Endothelial cell of umbilical vein (primary cell): ENCODE data around the gene TENT4A. TPM values are rescaled to one million over a fixed set of nuclear protein-coding genes. Genes with fewer than 3 reads are reported as not detected.

Source experiments
- BruUV-seq: library from RNA; stranded (reverse); fragments of 400-500 nt; replicated peaks from 2 replicates; lab custom pipeline; 2021; lab: Mats Ljungman, UMichigan
- CTCF ChIA-PET: fragments of 300-600, 350-600 bp; sonication (Branson Sonifier 250); formaldehyde crosslinking; loops from one replicate; lab custom pipeline; 2021; ENCODE audit warnings: antibody characterized with exemption, inconsistent platforms; lab: Charles Lee
- POLR2A ChIA-PET: fragments of 300-600, 350-600 bp; sonication (Branson Sonifier 250); formaldehyde crosslinking; loops from one replicate; lab custom pipeline; 2021; ENCODE audit warnings: antibody characterized with exemption, inconsistent platforms; lab: Charles Lee
- DNase-seq: peaks from one replicate; pipeline ENCODE4 v3.0.0-alpha.2; 2011; ENCODE audit warnings: low read depth, low spot score
- FAIRE-seq: peaks from 2 replicates; lab custom pipeline; 2011; peaks lifted over from hg19 to GRCh38; lab: Jason Lieb, UNC
- H2AFZ ChIP-seq: 2 replicates; pipeline ENCODE4 v1.6.0; 2012; ENCODE audit warnings: low read depth, low read length, control low read depth, inconsistent platforms
- H3K27ac ChIP-seq: 2 replicates; pipeline ENCODE4 v1.5.1; 2011; ENCODE audit warnings: low read depth, mild to moderate bottlenecking, control low read depth, low read length, moderate library complexity; ENCODE audit not compliant: insufficient read depth
- H3K27me3 ChIP-seq, 2 experiments: 2 replicates each; pipeline versions ENCODE4 v1.6.0 to v1.6.1; 2011; ENCODE audit warnings: low read length in 2 of 2, mixed read lengths in 1 of 2; ENCODE audit not compliant: control insufficient read depth in 2 of 2, insufficient read depth in 2 of 2
- H3K36me3 ChIP-seq, 2 experiments: 2 replicates in 1 of 2; 3 replicates in 1 of 2; pipeline ENCODE4 v1.5.1; 2011; ENCODE audit warnings: low read length in 2 of 2, mild to moderate bottlenecking in 1 of 2, moderate library complexity in 1 of 2; ENCODE audit not compliant: control insufficient read depth in 2 of 2, insufficient read depth in 2 of 2; ENCODE audit errors: extremely low read depth in 1 of 2
- H3K4me1 ChIP-seq: 3 replicates; pipeline ENCODE4 v1.5.1; 2011; ENCODE audit warnings: mild to moderate bottlenecking, low read length; ENCODE audit not compliant: control insufficient read depth, insufficient read depth; ENCODE audit errors: extremely low read depth
- H3K4me2 ChIP-seq: 2 replicates; pipeline ENCODE4 v1.6.1; 2011; ENCODE audit warnings: low read length, control low read depth, mixed read lengths; ENCODE audit not compliant: insufficient read depth
- H3K4me3 ChIP-seq, 3 experiments: fragments of 200-600 bp in 1 of 3; sonication (generic), shearing (Covaris generic) in 1 of 3; replicated peaks in 1 of 3; 2 replicates each; pipeline ENCODE4 v1.5.1; 2011 to 2016; ENCODE audit warnings: control low read depth in 3 of 3, low read length in 3 of 3, mild to moderate bottlenecking in 2 of 3, inconsistent platforms in 1 of 3, low read depth in 1 of 3, moderate library complexity in 1 of 3; ENCODE audit not compliant: insufficient read depth in 1 of 3
- H3K79me2 ChIP-seq: 2 replicates; pipeline ENCODE4 v1.6.0; 2012; ENCODE audit warnings: low read length, inconsistent platforms; ENCODE audit not compliant: control insufficient read depth, insufficient read depth
- H3K9ac ChIP-seq: replicated peaks from 2 replicates; pipeline ENCODE3; 2011; ENCODE audit warnings: low read length, control low read depth; ENCODE audit not compliant: insufficient read depth; ENCODE audit errors: extremely low read depth
- H3K9me1 ChIP-seq: replicated peaks from 3 replicates; pipeline ENCODE4 v1.6.0; 2011; ENCODE audit warnings: mild to moderate bottlenecking, low read length; ENCODE audit not compliant: control insufficient read depth, insufficient read depth; ENCODE audit errors: extremely low read depth
- H3K9me3 ChIP-seq: replicated peaks from 2 replicates; pipeline ENCODE4 v1.5.1; 2012; ENCODE audit warnings: low read length, inconsistent platforms; ENCODE audit not compliant: control insufficient read depth, insufficient read depth
- H4K20me1 ChIP-seq: replicated peaks from 2 replicates; pipeline ENCODE3; 2011; ENCODE audit warnings: mild to moderate bottlenecking, low read length; ENCODE audit not compliant: control insufficient read depth, insufficient read depth; ENCODE audit errors: extremely low read depth
- EZH2 ChIP-seq: IDR thresholded peaks from 2 replicates; pipeline ENCODE4 v1.6.1; 2012; ENCODE audit warnings: borderline replicate concordance, low read depth, mild to moderate bottlenecking, moderate library complexity, low read length, inconsistent platforms; ENCODE audit not compliant: severe bottlenecking
- FOS ChIP-seq: IDR thresholded peaks from 2 replicates; pipeline ENCODE4 v1.6.1; 2011; ENCODE audit warnings: mild to moderate bottlenecking, low read length, moderate library complexity, borderline replicate concordance; ENCODE audit not compliant: insufficient read depth
- GATA2 ChIP-seq: IDR thresholded peaks from 2 replicates; pipeline ENCODE4 v1.7.0; 2011; ENCODE audit warnings: low read depth, mild to moderate bottlenecking, moderate library complexity, mixed read lengths, low read length; ENCODE audit not compliant: insufficient read length, insufficient read depth
- JUN ChIP-seq: IDR thresholded peaks from 2 replicates; pipeline ENCODE4 v1.6.1; 2011; ENCODE audit warnings: borderline replicate concordance, low read depth; ENCODE audit not compliant: insufficient read length, insufficient read depth
- MYC ChIP-seq: IDR thresholded peaks from one replicate; pipeline ENCODE4 v1.6.1; 2011; ENCODE audit warnings: mild to moderate bottlenecking, low read depth, low read length
- POLR2A ChIP-seq: IDR thresholded peaks from 2 replicates; pipeline ENCODE4 v1.6.1; 2012; ENCODE audit warnings: low read depth, mild to moderate bottlenecking, control low read depth, low read length
- POLR2AphosphoS5 ChIP-seq: IDR thresholded peaks from 2 replicates; pipeline ENCODE4 v1.6.1; 2012; ENCODE audit warnings: low read depth, mild to moderate bottlenecking, control low read depth, low read length, moderate library complexity; ENCODE audit not compliant: insufficient read depth
- dilution Hi-C: fragments of 300-500 bp; cut with MboI; formaldehyde crosslinking; loops from one replicate; pipeline ENCODE4 v1.15.0; 2019; ENCODE audit warnings: low sequenced_read_pairs; ENCODE audit not compliant: extremely low pct_ligation_motif_present
- intact Hi-C: fragments of 100-400 bp; cut with micrococcal nuclease; formaldehyde crosslinking; loops from one replicate; pipeline ENCODE4 v1.10.0; 2022
- polyA plus RNA-seq, 4 experiments: library from polyadenylated mRNA; depleted of rRNA in 3 of 4; stranded (reverse) in 3 of 4; unstranded in 1 of 4; fragments of >200 nt; gene quantifications; 2 replicates each; pipeline versions ENCODE4 v1.2.1 to v1.2.3, GENCODE V29; 2011 to 2012; ENCODE audit warnings: missing spikeins in 1 of 4
- total RNA-seq: library from RNA; stranded (reverse); gene quantifications from 2 replicates; pipeline ENCODE4 v1.2.3, GENCODE V29; 2021
- TF ChIP-seq, protein P1 (sequence below): IDR thresholded peaks from 2 replicates; pipeline ENCODE4 v1.6.1; 2011; ENCODE audit not compliant: insufficient read depth, insufficient read length
- TF ChIP-seq, protein P2 (sequence below), 2 donors: IDR thresholded peaks; 1 replicate in 1 of 2; 2 replicates in 1 of 2; pipeline ENCODE4 v1.5.1; 2011; ENCODE audit warnings: low read length in 2 of 2, mild to moderate bottlenecking in 2 of 2, moderate library complexity in 2 of 2, control low read depth in 1 of 2, inconsistent platforms in 1 of 2, low read depth in 1 of 2; ENCODE audit not compliant: insufficient read depth in 1 of 2; ENCODE audit errors: extremely low read depth in 1 of 2

The TENT4A gene
- total and polyA plus RNA-seq, 2 donors (not counting 3 experiments of a cell fraction or from before 2014, with no cell fraction given) = 10.2 to 35.4 TPM

DNA sequence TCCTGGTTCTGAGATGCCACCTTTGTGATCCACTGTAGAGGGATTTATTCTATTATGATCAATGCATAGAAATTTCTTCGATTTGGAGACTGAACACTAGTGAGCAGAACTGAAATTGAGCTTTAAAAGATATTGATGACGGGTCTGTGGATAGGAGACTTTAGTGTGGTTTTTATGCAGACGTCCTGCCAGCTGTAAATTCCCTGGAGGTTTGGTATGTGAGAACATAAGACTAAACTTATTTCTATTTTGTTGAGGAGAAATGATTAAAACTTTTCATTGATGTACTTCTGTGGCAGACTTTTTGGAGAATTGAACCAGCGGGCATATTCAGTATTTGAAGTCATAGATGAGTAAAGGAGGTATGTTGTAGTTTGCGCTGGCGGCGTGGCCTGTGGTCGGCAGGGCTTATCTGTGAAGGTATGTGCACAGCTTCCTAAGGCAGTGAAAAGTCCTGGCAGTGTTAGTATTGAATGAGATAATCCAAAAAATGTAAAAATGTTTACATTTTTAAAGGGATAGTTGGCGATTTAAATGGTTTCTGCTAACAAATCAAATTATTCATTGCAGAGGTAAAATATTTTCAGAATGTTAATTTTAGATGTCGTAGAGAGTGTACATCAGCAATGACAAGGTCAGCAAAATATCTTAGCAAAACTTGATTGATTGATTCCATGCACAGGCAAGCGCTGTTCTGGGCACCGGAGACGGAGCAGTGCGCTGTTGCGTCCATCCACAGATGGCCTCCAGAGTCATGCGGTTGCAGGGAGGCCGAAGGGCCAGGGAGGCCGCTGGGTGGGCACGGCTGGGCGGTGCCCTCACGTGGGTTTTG lies 20.4 kb downstream of the TENT4A start:
- peak overlapping the region in 1 of 3 experiments; percentile 62 for H3K4me3 ChIP-seq
- intact Hi-C loops = loop anchor here (1.0 kb wide), 1 partner anchor 100 kb away; the partner anchor contains the start of genes NSUN2 and SRD5A1
- H2AFZ ChIP-seq = no peak overlapping the region
- no peaks in the 10 kb centered on the region for H3K9me1 ChIP-seq
- H3K27me3 ChIP-seq = no peaks in the 10 kb centered on the region
- peak overlapping the region; percentile 78 for H3K9ac ChIP-seq
- POLR2A ChIA-PET = interaction anchor here (0.9 to 2.4 kb wide), 2 partner anchors 21 to 101 kb away, joined by 3 to 7 read pairs; partner anchors contain the start of genes NSUN2, SRD5A1 and TENT4A
- DNase-seq (peak; percentile 16), FAIRE-seq (no peak)
- peaks cover 41% of the 10 kb centered on the region for H3K4me1 ChIP-seq
- H4K20me1 ChIP-seq = no peaks in the 10 kb centered on the region
- H3K36me3 ChIP-seq = no peaks in the 10 kb centered on the region
- dilution Hi-C loops = loop anchor here (25.0 kb wide), 1 partner anchor 96 kb away; the partner anchor contains the start of genes NSUN2 and SRD5A1
- no peak for TF ChIP-seq JUN
- TF ChIP-seq POLR2A = no peak
- TF ChIP-seq POLR2AphosphoS5 = no peak
- TF ChIP-seq, protein P1, sequence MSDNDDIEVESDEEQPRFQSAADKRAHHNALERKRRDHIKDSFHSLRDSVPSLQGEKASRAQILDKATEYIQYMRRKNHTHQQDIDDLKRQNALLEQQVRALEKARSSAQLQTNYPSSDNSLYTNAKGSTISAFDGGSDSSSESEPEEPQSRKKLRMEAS = no peak
- TF ChIP-seq MYC = no peak
- TF ChIP-seq, protein P2, sequence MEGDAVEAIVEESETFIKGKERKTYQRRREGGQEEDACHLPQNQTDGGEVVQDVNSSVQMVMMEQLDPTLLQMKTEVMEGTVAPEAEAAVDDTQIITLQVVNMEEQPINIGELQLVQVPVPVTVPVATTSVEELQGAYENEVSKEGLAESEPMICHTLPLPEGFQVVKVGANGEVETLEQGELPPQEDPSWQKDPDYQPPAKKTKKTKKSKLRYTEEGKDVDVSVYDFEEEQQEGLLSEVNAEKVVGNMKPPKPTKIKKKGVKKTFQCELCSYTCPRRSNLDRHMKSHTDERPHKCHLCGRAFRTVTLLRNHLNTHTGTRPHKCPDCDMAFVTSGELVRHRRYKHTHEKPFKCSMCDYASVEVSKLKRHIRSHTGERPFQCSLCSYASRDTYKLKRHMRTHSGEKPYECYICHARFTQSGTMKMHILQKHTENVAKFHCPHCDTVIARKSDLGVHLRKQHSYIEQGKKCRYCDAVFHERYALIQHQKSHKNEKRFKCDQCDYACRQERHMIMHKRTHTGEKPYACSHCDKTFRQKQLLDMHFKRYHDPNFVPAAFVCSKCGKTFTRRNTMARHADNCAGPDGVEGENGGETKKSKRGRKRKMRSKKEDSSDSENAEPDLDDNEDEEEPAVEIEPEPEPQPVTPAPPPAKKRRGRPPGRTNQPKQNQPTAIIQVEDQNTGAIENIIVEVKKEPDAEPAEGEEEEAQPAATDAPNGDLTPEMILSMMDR (IDR thresholded peaks at IDR 0.05; ENCODE audit: extremely low read depth in 1 of 2, insufficient read depth in 1 of 2, low read depth in 1 of 2, low read length in 2 of 2) = no peak
- TF ChIP-seq GATA2 = no peak
- TF ChIP-seq EZH2 = no peak
- no peak for TF ChIP-seq FOS
- peak overlapping the region; percentile 98 for H3K27ac ChIP-seq
- CTCF ChIA-PET = interaction anchor here (1.0 to 3.3 kb wide), 9 partner anchors 9 to 298 kb away, joined by 3 to 29 read pairs (median 4); partner anchors contain the start of genes NSUN2, SRD5A1 and TENT4A
- peak overlapping the region; percentile 95 for H3K4me2 ChIP-seq
- peaks cover 85% of the 10 kb centered on the region for H3K79me2 ChIP-seq
- no TSS peak for BruUV-seq
- no peaks in the 10 kb centered on the region for H3K9me3 ChIP-seq
